ENCODE measurements around the gene DPEP2.

DPEP2 gene

GRCh38 chr16:68028996-68029395 lies 29.7 kb upstream of the DPEP2 start:
- TF ChIP-seq, protein P1, sequence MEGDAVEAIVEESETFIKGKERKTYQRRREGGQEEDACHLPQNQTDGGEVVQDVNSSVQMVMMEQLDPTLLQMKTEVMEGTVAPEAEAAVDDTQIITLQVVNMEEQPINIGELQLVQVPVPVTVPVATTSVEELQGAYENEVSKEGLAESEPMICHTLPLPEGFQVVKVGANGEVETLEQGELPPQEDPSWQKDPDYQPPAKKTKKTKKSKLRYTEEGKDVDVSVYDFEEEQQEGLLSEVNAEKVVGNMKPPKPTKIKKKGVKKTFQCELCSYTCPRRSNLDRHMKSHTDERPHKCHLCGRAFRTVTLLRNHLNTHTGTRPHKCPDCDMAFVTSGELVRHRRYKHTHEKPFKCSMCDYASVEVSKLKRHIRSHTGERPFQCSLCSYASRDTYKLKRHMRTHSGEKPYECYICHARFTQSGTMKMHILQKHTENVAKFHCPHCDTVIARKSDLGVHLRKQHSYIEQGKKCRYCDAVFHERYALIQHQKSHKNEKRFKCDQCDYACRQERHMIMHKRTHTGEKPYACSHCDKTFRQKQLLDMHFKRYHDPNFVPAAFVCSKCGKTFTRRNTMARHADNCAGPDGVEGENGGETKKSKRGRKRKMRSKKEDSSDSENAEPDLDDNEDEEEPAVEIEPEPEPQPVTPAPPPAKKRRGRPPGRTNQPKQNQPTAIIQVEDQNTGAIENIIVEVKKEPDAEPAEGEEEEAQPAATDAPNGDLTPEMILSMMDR (conservative IDR thresholded peaks at IDR 0.05; ENCODE audit: low read length), result no peak
- Histone ChIP-seq H2AFZ (ENCODE audit: low read length) (no peak overlapping the region), H3K9me2 (replicated peaks; ENCODE audit: low read depth, low read length) (no peaks in the 10 kb centered on the region), H3K4me3 (ENCODE audit: low read length, poor library complexity, severe bottlenecking) (no peak overlapping the region), H3K9ac (ENCODE audit: low read depth, low read length, poor library complexity, severe bottlenecking) (no peak overlapping the region), H3F3A (ENCODE audit: low read depth) (no peaks in the 10 kb centered on the region), H3K79me2 (ENCODE audit: insufficient read depth, low read length) (peaks cover 9% of the 10 kb centered on the region), H3K27me3 (ENCODE audit: insufficient read depth, low read length, poor library complexity, severe bottlenecking) (no peaks in the 10 kb centered on the region), H4K20me1 (ENCODE audit: insufficient read depth, low read length, poor library complexity, severe bottlenecking) (no peaks in the 10 kb centered on the region), H3K4me1 (ENCODE audit: insufficient read depth, low read length, poor library complexity, severe bottlenecking) (peaks cover 6% of the 10 kb centered on the region), H3K36me3 (ENCODE audit: insufficient read depth, low read length) (no peaks in the 10 kb centered on the region), H3K4me2 (ENCODE audit: low read depth, low read length, poor library complexity, severe bottlenecking) (no peak overlapping the region), H3K9me3 (ENCODE audit: insufficient read depth, low read depth, low read length) (no peaks in the 10 kb centered on the region)

- Histone ChIP-seq H3K4me2 (ENCODE audit: low read depth, low read length, poor library complexity, severe bottlenecking) (peak within 1 kb of the TSS; percentile 92), H3K4me3 (ENCODE audit: low read length, poor library complexity, severe bottlenecking) (peak within 1 kb of the TSS; percentile 95), H3K9me3 (ENCODE audit: insufficient read depth, low read depth, low read length) (no peaks in the 10 kb centered on the region), H2AFZ (ENCODE audit: low read length) (peak within 1 kb of the TSS; percentile 85), H3K27me3 (ENCODE audit: insufficient read depth, low read length, poor library complexity, severe bottlenecking) (peaks cover 4% of the 10 kb centered on the region), H3K9ac (ENCODE audit: low read depth, low read length, poor library complexity, severe bottlenecking) (peak within 1 kb of the TSS; percentile 87), H4K20me1 (ENCODE audit: insufficient read depth, low read length, poor library complexity, severe bottlenecking) (peaks cover 4% of the 10 kb centered on the region), H3F3A (ENCODE audit: low read depth) (no peaks in the 10 kb centered on the region), H3K79me2 (ENCODE audit: insufficient read depth, low read length) (peaks cover 39% of the 10 kb centered on the region), H3K4me1 (ENCODE audit: insufficient read depth, low read length, poor library complexity, severe bottlenecking) (peaks cover 26% of the 10 kb centered on the region), H3K36me3 (ENCODE audit: insufficient read depth, low read length) (no peaks in the 10 kb centered on the region), H3K9me2 (replicated peaks; ENCODE audit: low read depth, low read length) (no peaks in the 10 kb centered on the region)
- TF ChIP-seq, protein P1 (conservative IDR thresholded peaks at IDR 0.05; ENCODE audit: low read length), result no peak
- TF ChIP-seq EZH2phosphoT487 (IDR thresholded peaks at IDR 0.05; ENCODE audit: borderline replicate concordance), result no peak
These were observed 23.6 kb upstream of the DPEP2 start, which contains the start of the genes DDX28 and DUS2 for GRCh38 chr16:68022728-68023537. Gene DDX28 (minus strand): TSS chr16:68023232. CDS start chr16:68023202, 30 bp downstream. Gene DUS2 (plus strand): TSS chr16:68023284. CDS start chr16:68038024, 14,740 bp downstream.

DNA sequence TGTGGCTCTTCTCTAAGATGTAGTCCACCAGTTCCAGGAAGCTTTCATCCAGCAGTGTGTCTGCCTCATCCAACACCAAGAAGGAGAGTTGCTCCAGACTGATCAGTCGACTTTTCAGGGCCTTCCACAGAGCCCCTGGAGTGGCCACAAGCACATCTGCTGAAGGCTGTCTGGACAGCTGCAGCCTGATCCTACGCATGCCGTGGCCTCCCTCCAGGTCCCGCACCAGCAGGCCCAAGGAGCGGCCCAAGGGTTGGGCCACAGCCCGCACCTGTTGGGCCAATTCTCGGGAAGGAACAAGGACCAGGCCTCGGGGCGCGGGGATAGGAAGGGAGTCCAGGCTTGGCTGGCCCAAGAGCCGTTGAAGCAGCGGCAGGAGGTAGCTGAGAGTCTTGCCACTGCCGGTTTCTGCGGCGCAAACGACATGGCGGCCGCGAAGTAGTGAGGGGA lies 23.0 kb upstream of the DPEP2 start:
- Histone ChIP-seq H3K9me2 (replicated peaks; ENCODE audit: low read depth, low read length) (no peaks in the 10 kb centered on the region), H2AFZ (ENCODE audit: low read length) (peak overlapping the region; percentile 85; the same call in 1 of the 2 replicates), H3K9me3 (ENCODE audit: insufficient read depth, low read depth, low read length) (no peaks in the 10 kb centered on the region), H3K36me3 (ENCODE audit: insufficient read depth, low read length) (no peaks in the 10 kb centered on the region), H3K4me2 (ENCODE audit: low read depth, low read length, poor library complexity, severe bottlenecking) (peak overlapping the region; percentile 92), H3K4me1 (ENCODE audit: insufficient read depth, low read length, poor library complexity, severe bottlenecking) (peaks cover 26% of the 10 kb centered on the region), H3K4me3 (ENCODE audit: low read length, poor library complexity, severe bottlenecking) (peak overlapping the region; percentile 95), H3K79me2 (ENCODE audit: insufficient read depth, low read length) (peaks cover 39% of the 10 kb centered on the region), H3K9ac (ENCODE audit: low read depth, low read length, poor library complexity, severe bottlenecking) (peak overlapping the region; percentile 87), H3K27me3 (ENCODE audit: insufficient read depth, low read length, poor library complexity, severe bottlenecking) (peaks cover 4% of the 10 kb centered on the region), H3F3A (ENCODE audit: low read depth) (no peaks in the 10 kb centered on the region), H4K20me1 (ENCODE audit: insufficient read depth, low read length, poor library complexity, severe bottlenecking) (peaks cover 4% of the 10 kb centered on the region)
- TF ChIP-seq, protein P1 (conservative IDR thresholded peaks at IDR 0.05; ENCODE audit: low read length), result no peak
- TF ChIP-seq EZH2phosphoT487 (IDR thresholded peaks at IDR 0.05; ENCODE audit: borderline replicate concordance), result no peak

Measured in Loucy (cell line).